SU-DHL-6 (cell line): ENCODE measurements around the gene LLGL2.

Experiments
- H2AFZ ChIP-seq: fragments of 200-600 bp; sonication (generic); 2 replicates; pipeline ENCODE4 v1.6.1; 2014; ENCODE audit warnings: low read depth, mild to moderate bottlenecking, moderate library complexity, mixed read lengths, antibody characterized with exemption, low read length; ENCODE audit not compliant: severe bottlenecking
- H3F3A ChIP-seq: fragments of 200-600 bp; shearing (Covaris generic); 2 replicates; pipeline ENCODE4 v1.6.0; 2016; ENCODE audit warnings: antibody characterized with exemption, mild to moderate bottlenecking; ENCODE audit not compliant: insufficient read depth
- H3K27ac ChIP-seq: fragments of 200-600 bp; sonication (generic); 2 replicates; pipeline ENCODE4 v1.5.1; 2016; ENCODE audit warnings: low read depth, mild to moderate bottlenecking, low read length, moderate library complexity, mixed read lengths
- H3K27me3 ChIP-seq: fragments of 200-600 bp; sonication (generic), shearing (Covaris generic); 2 replicates; pipeline ENCODE4 v1.6.0; 2014; ENCODE audit warnings: mild to moderate bottlenecking, low read length
- H3K36me3 ChIP-seq: fragments of 200-600 bp; sonication (generic); 2 replicates; pipeline ENCODE4 v1.6.1; 2014; ENCODE audit warnings: mild to moderate bottlenecking, low read length, mixed read lengths
- H3K4me2 ChIP-seq: fragments of 300-600, 200-600 bp; shearing (Covaris generic), sonication (generic); 2 replicates; pipeline ENCODE4 v1.6.0; 2014; ENCODE audit warnings: low read length, low read depth, mild to moderate bottlenecking; ENCODE audit not compliant: poor library complexity, severe bottlenecking
- H3K4me3 ChIP-seq: fragments of 200-600 bp; sonication (generic); 2 replicates; pipeline ENCODE4 v1.5.1; 2014; ENCODE audit warnings: antibody characterized with exemption, low read length, mild to moderate bottlenecking, mixed read lengths; ENCODE audit not compliant: insufficient read depth, poor library complexity, severe bottlenecking
- H3K79me2 ChIP-seq: fragments of 200-600 bp; sonication (generic); 2 replicates; pipeline ENCODE4 v1.6.1; 2014; ENCODE audit warnings: mild to moderate bottlenecking, low read length, moderate library complexity; ENCODE audit not compliant: insufficient read depth
- H3K9ac ChIP-seq: fragments of 200-600 bp; sonication (generic); 2 replicates; pipeline ENCODE4 v1.7.0; 2014; ENCODE audit warnings: mild to moderate bottlenecking, low read length
- H3K9me2 ChIP-seq: fragments of 200-600 bp; sonication (generic); replicated peaks from 2 replicates; pipeline ENCODE4 v1.6.1; 2014; ENCODE audit warnings: low read length; ENCODE audit not compliant: insufficient read depth
- H3K9me3 ChIP-seq: fragments of 200-600 bp; sonication (generic); 2 replicates; pipeline ENCODE4 v1.6.1; 2014; ENCODE audit warnings: low read length, mixed read lengths; ENCODE audit not compliant: insufficient read depth
- H4K20me1 ChIP-seq: fragments of 200-600 bp; sonication (generic); 2 replicates; pipeline ENCODE4 v1.6.1; 2014; ENCODE audit warnings: low read depth, mild to moderate bottlenecking, antibody characterized with exemption, low read length, moderate library complexity, mixed read lengths
- CTCF ChIP-seq: fragments of 200-600 bp; sonication (generic); IDR thresholded peaks from one replicate; pipeline ENCODE4 v1.5.1; 2017; ENCODE audit warnings: antibody characterized with exemption, mild to moderate bottlenecking, low read length, moderate library complexity; ENCODE audit not compliant: insufficient read depth, poor library complexity, severe bottlenecking
- EZH2phosphoT487 ChIP-seq: fragments of 200-600 bp; sonication (generic), shearing (Covaris generic); conservative IDR thresholded peaks from 2 replicates; pipeline ENCODE4 v1.6.1; 2018; ENCODE audit warnings: mild to moderate bottlenecking, antibody characterized with exemption, low read length, moderate library complexity, mixed read lengths

LLGL2 gene

DNA sequence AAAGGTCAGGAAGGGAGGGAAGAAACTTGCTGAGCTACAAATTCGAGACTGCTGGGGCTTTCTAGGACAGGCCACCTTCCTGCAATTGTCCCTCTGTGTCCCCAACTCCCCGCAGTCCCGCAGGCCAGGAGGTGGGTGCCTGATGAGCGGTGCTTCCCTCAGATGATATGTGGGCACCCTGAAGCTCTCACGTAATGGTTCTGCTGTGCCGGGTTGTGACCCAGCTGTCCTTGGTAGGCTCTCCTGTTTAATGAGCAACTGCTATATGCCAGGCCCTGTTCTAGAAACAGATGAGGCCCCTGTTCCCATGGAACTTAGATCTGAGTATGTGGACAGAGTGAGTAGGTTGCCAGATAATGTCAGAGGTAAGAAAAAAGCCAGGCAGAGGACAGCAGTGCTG, 40.1 kb downstream of the LLGL2 start:
- Histone ChIP-seq H2AFZ (no peak overlapping the region), H3K9ac (no peak overlapping the region), H3K4me3 (no peak overlapping the region), H3K79me2 (no peaks in the 10 kb centered on the region), H3K36me3 (no peaks in the 10 kb centered on the region), H3K9me3 (no peaks in the 10 kb centered on the region), H3F3A (no peaks in the 10 kb centered on the region), H3K27me3 (no peaks in the 10 kb centered on the region), H3K9me2 (no peaks in the 10 kb centered on the region), H3K4me2 (no peak overlapping the region), H3K27ac (no peak overlapping the region), H4K20me1 (no peaks in the 10 kb centered on the region)
- no peak for TF ChIP-seq CTCF
- no peak for TF ChIP-seq EZH2phosphoT487

DNA sequence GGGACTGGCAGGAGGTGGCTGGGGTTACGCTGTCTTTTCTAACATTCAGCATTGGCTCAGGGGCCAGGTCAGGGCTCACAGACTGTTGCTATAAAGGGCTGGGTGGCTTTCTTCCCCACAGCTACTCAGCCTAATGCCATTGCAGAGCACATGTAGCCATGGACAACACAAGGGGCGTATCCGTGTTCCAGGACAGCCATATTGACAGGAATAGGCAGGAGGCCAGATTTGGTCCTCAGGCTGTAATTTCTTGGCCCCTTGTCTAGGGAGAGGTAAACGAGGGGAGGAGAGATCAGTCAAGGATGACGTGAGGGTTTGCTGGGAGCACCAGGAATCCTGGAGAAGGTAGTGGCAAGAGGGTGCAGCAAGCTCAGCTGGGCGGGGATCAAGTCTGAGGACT, 40.9 kb downstream of the LLGL2 start:
- Histone ChIP-seq H3K79me2 (no peaks in the 10 kb centered on the region), H2AFZ (no peak overlapping the region), H3K4me3 (no peak overlapping the region), H4K20me1 (no peaks in the 10 kb centered on the region), H3F3A (no peaks in the 10 kb centered on the region), H3K36me3 (no peaks in the 10 kb centered on the region), H3K9ac (no peak overlapping the region), H3K27me3 (no peaks in the 10 kb centered on the region), H3K9me3 (no peaks in the 10 kb centered on the region), H3K9me2 (no peaks in the 10 kb centered on the region), H3K27ac (no peak overlapping the region), H3K4me2 (no peak overlapping the region)
- TF ChIP-seq CTCF (no peak), EZH2phosphoT487 (no peak)

DNA sequence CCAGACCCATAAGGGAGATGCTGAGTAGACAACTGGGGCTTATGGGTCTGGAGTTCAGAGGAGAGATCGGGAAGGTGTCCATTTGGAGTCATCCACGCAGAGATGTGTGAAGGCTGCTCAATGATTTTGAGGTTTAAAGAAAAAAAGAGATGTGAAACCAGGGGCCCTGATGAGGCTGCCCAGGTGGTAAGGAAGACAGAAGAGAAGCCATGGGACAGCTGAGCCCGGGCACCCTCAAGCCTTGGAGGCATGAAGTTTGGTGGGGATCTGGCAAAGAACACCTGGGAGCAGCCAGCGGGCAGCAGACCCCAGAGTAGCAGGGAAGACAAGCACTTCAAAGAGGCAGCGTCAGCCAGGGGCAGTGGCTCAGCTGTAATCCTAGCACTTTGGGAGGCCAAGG, 41.3 kb downstream of the LLGL2 start:
- Histone ChIP-seq H3K36me3 (no peaks in the 10 kb centered on the region), H4K20me1 (no peaks in the 10 kb centered on the region), H3K9me2 (no peaks in the 10 kb centered on the region), H3K4me3 (no peak overlapping the region), H3K27me3 (no peaks in the 10 kb centered on the region), H3K27ac (no peak overlapping the region), H3K9me3 (no peaks in the 10 kb centered on the region), H3K4me2 (no peak overlapping the region), H2AFZ (no peak overlapping the region), H3K9ac (no peak overlapping the region), H3F3A (no peaks in the 10 kb centered on the region), H3K79me2 (no peaks in the 10 kb centered on the region)
- TF ChIP-seq EZH2phosphoT487 (no peak), CTCF (no peak)
